ENCODE results near the gene ADRA1B.
"Not testable (repeated sequence)": the region's sequence is repeated elsewhere in the genome, so short reads cannot be mapped to it uniquely, and the experiment has no call there.

Gene ADRA1B

DNA sequence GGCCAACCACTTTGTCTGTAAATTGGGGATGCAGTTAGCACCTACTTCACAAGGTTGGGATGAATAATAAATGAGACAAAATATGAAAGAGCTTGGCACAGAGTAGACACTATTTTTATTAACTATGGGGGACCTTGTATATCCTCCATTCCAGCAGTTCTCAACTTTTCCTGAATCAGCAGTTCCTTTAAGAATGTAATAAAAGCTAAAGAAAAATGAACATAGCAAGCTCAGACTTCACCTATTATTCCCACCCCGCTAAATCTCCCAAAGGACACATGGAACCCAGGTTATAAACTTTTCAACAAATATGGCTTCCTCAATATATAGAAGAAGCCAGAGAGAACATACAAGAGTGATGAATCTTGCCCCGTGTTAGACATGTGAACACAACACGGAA lies 60.6 kb downstream of the ADRA1B start:
- H3K9me3 Mint-ChIP-seq, result no peaks in the 10 kb centered on the region
- H3K4me1 Mint-ChIP-seq, result peaks cover 5% of the 10 kb centered on the region
- no peaks in the 10 kb centered on the region for H3K36me3 Mint-ChIP-seq
- H3K27ac Mint-ChIP-seq, result no peak overlapping the region
- no peak for DNase-seq (ENCODE audit: low spot score in 2 of 2)
- peaks cover 17% of the 10 kb centered on the region for H3K27me3 Mint-ChIP-seq
- ATAC-seq (ENCODE audit: low read depth), result no peak
- H3K4me3 Mint-ChIP-seq, result no peak overlapping the region

DNA sequence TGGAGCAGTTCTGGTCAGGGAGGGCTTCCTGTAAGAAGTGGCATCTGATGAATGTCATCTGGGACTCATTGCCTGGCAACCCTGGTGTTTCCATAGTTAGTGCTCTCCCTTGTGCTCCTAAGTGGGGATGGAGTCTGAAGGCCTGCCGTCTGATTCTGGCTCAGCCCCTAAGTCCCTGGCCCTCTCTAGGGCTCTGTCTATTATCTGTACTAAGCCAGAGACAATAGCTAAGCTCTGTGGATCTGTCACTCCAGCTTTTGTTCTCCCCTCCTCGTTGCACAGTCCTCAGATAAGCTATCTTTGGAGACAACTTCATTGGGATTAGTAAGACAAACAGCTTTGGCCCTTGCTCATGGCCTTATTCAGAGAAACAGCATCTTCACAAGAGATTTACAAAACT lies 62.1 kb downstream of the ADRA1B start:
- Mint-ChIP-seq H3K4me3 (no peak overlapping the region), H3K36me3 (no peaks in the 10 kb centered on the region), H3K27ac (no peak overlapping the region), H3K27me3 (peaks cover 15% of the 10 kb centered on the region), H3K9me3 (no peaks in the 10 kb centered on the region), H3K4me1 (no peaks in the 10 kb centered on the region)
- no peak for ATAC-seq (ENCODE audit: low read depth)
- DNase-seq (ENCODE audit: low spot score in 2 of 2), result no peak

DNA sequence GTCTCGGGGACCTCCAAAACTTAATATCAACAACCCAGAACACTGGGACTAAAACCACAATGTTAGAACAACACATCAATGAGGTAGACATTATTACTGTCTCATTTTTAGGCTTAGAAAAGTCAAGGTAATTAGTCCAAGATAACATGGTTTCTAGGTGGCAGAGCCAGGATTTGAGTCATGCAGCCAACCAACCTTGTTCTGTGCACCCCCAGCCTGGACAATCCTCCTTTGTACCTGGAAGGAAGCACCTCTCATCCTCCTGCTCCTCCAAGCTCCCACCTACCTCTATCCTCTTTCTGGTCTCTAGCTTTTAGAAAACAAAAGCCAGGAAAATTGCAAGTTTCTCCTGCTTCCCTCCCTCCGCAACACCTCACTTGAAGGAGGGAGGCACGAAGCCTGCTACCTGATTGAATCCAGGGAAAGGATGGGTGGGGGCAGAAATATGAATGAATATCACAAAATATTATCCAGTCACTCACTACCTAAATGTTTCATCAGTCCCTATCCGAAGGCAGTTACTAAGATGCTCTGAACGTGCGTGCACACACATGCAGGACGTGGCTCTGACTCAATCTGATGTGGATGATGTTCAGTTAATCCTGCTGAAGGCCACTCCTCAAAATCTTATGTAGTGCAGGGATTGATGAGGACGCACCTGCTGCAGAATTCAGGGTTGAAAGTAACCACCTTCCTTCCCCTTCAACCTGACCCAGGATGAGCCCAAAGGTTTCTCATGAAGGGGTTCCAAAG lies 66.3 kb downstream of the ADRA1B start:
- ATAC-seq (ENCODE audit: low read depth), result no peak
- H3K9me3 Mint-ChIP-seq, result no peaks in the 10 kb centered on the region
- no peak overlapping the region for H3K4me3 Mint-ChIP-seq
- H3K27ac Mint-ChIP-seq, result no peak overlapping the region
- H3K36me3 Mint-ChIP-seq, result no peaks in the 10 kb centered on the region
- H3K27me3 Mint-ChIP-seq, result peaks cover 11% of the 10 kb centered on the region
- no peaks in the 10 kb centered on the region for H3K4me1 Mint-ChIP-seq
- no peak for DNase-seq (ENCODE audit: low spot score in 2 of 2)

GRCh38 chr5:159987031-159987674 lies 70.9 kb downstream of the ADRA1B start:
- Mint-ChIP-seq H3K4me1 (no peaks in the 10 kb centered on the region), H3K4me3 (peak overlapping the region; percentile 79), H3K36me3 (no peaks in the 10 kb centered on the region), H3K27ac (peak overlapping the region; percentile 86), H3K9me3 (no peaks in the 10 kb centered on the region), H3K27me3 (peaks cover 10% of the 10 kb centered on the region)
- DNase-seq (ENCODE audit: low spot score in 2 of 2) (peak; percentile 76 to 79), ATAC-seq (ENCODE audit: low read depth) (peak; percentile 88)

DNA sequence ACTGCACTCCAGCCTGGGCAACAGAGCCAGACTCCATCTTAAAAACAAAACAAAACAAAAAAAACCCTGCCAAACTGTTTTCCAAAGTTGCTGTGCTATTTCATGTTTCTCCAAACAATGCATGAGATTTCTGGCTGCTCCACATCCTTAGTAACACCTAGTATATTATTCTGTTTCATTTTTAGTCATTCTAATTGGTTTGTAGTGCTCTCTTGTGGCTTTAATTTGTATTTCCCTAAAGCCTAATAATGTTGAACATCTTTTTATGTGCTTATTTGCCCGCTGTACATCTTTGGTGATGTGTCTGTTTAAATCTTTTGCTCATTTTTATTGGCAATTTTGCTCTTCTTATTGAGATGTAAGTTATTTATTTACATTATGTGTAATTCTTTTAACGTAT lies 74.2 kb downstream of the ADRA1B start:
- Mint-ChIP-seq H3K36me3 (no peaks in the 10 kb centered on the region), H3K4me1 (no peaks in the 10 kb centered on the region), H3K9me3 (no peaks in the 10 kb centered on the region), H3K27ac (no peak overlapping the region), H3K4me3 (no peak overlapping the region), H3K27me3 (peaks cover 7% of the 10 kb centered on the region)
- no peak for ATAC-seq (ENCODE audit: low read depth)
- no peak for DNase-seq (ENCODE audit: low spot score in 2 of 2)

- DNase-seq (ENCODE audit: low spot score in 2 of 2) (no peak), ATAC-seq (ENCODE audit: low read depth) (no peak)
- Mint-ChIP-seq H3K36me3 (no peaks in the 10 kb centered on the region), H3K4me1 (no peaks in the 10 kb centered on the region), H3K4me3 (no peak overlapping the region), H3K27ac (no peak overlapping the region), H3K9me3 (no peaks in the 10 kb centered on the region), H3K27me3 (peaks cover 7% of the 10 kb centered on the region)
Observed at GRCh38 chr5:159992566-159992965, 76.3 kb downstream of the ADRA1B start.

- H3K9me3 Mint-ChIP-seq, result no peaks in the 10 kb centered on the region
- no peaks in the 10 kb centered on the region for H3K4me1 Mint-ChIP-seq
- H3K4me3 Mint-ChIP-seq, result no peak overlapping the region
- no peak overlapping the region for H3K27ac Mint-ChIP-seq
- peaks cover 7% of the 10 kb centered on the region for H3K27me3 Mint-ChIP-seq
- ATAC-seq (ENCODE audit: low read depth) (no peak), DNase-seq (ENCODE audit: low spot score in 2 of 2) (no peak)
- H3K36me3 Mint-ChIP-seq, result no peaks in the 10 kb centered on the region
Observed at GRCh38 chr5:159993194-159993593, 76.9 kb downstream of the ADRA1B start.

GRCh38 chr5:159995907-159996306 lies 79.6 kb downstream of the ADRA1B start:
- peaks cover 7% of the 10 kb centered on the region for H3K27me3 Mint-ChIP-seq

GRCh38 chr5:160001457-160001856 lies 85.2 kb downstream of the ADRA1B start:
- no peak for DNase-seq (ENCODE audit: low spot score in 2 of 2)
- no peak for ATAC-seq (ENCODE audit: low read depth)
- Mint-ChIP-seq H3K4me3 (no peak overlapping the region), H3K27me3 (peaks cover 8% of the 10 kb centered on the region), H3K9me3 (no peaks in the 10 kb centered on the region), H3K36me3 (no peaks in the 10 kb centered on the region), H3K4me1 (no peaks in the 10 kb centered on the region), H3K27ac (no peak overlapping the region)

More at GRCh38 chr5:159995907-159996306, 79.6 kb downstream of the ADRA1B start:
- ATAC-seq (ENCODE audit: low read depth), result no peak
- Mint-ChIP-seq H3K27ac (no peak overlapping the region), H3K9me3 (no peaks in the 10 kb centered on the region), H3K36me3 (no peaks in the 10 kb centered on the region), H3K4me1 (no peaks in the 10 kb centered on the region), H3K4me3 (no peak overlapping the region)
- no peak for DNase-seq (ENCODE audit: low spot score in 2 of 2)

DNA sequence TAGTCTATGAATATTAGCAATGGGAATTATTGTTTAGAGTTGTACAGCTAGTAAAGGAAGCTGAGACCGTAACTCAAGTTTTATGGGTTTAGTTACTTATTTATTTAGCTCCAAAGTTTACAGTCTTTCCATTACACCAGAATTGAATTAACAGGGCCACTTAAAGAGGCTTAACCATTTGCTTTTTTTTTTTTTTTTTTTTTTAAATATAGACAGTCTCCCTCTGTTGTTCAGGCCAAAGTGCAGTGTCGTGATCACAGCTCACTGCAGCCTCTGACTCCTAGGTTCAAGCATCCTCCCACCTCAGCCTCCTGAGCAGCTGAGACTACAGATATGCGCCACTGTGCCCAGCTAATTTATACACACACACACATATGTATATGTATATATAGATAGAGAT lies 91.2 kb downstream of the ADRA1B start:
- DNase-seq (ENCODE audit: low spot score in 2 of 2), result no peak
- Mint-ChIP-seq H3K27me3 (peaks cover 3% of the 10 kb centered on the region), H3K27ac (no peak overlapping the region), H3K9me3 (no peaks in the 10 kb centered on the region), H3K36me3 (peaks cover 3% of the 10 kb centered on the region), H3K4me3 (no peak overlapping the region), H3K4me1 (peaks cover 22% of the 10 kb centered on the region)
- ATAC-seq (ENCODE audit: low read depth), result no peak

DNA sequence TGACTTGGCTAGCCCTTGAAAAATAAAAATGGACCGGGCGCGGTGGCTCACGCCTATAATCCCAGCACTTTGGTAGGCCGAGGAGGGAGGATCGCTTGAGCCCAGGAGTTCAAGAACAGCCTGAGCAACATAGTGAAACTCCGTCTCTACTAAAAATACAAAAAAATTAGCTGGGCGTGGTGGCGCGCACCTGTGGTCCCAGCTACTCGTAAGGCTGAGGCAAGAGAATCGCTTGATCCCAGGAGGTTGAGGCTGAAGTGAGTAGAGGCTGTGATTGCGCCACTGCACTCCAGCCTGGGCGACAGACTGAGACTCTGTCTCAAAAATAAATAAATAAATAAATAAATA lies 92.2 kb downstream of the ADRA1B start:
- not testable (repeated sequence) for H3K27me3 Mint-ChIP-seq; DNase-seq (ENCODE audit: low spot score in 2 of 2); H3K9me3 Mint-ChIP-seq; ATAC-seq (ENCODE audit: low read depth); H3K36me3 Mint-ChIP-seq
- peaks cover 22% of the 10 kb centered on the region for H3K4me1 Mint-ChIP-seq
- peak overlapping the region; percentile 8 for H3K4me3 Mint-ChIP-seq
- H3K27ac Mint-ChIP-seq, result peak overlapping the region; percentile 96

GRCh38 chr5:160008877-160009590 lies 92.8 kb downstream of the ADRA1B start, which contains the start of gene TTC1:
Gene TTC1 (plus strand): TSS chr5:160009139. CDS start chr5:160010529, 1,390 bp downstream.
- H3K36me3 Mint-ChIP-seq, result peaks cover 5% of the 10 kb centered on the region
- DNase-seq (ENCODE audit: low spot score in 2 of 2) (peak; percentile 86 to 90), ATAC-seq (ENCODE audit: low read depth) (peak; percentile 99)
- no peaks in the 10 kb centered on the region for H3K27me3 Mint-ChIP-seq
- no peaks in the 10 kb centered on the region for H3K9me3 Mint-ChIP-seq
- peak within 1 kb of the TSS; percentile 96 for H3K27ac Mint-ChIP-seq
- peak within 1 kb of the TSS; percentile 92 for H3K4me3 Mint-ChIP-seq
- peaks cover 22% of the 10 kb centered on the region for H3K4me1 Mint-ChIP-seq

DNA sequence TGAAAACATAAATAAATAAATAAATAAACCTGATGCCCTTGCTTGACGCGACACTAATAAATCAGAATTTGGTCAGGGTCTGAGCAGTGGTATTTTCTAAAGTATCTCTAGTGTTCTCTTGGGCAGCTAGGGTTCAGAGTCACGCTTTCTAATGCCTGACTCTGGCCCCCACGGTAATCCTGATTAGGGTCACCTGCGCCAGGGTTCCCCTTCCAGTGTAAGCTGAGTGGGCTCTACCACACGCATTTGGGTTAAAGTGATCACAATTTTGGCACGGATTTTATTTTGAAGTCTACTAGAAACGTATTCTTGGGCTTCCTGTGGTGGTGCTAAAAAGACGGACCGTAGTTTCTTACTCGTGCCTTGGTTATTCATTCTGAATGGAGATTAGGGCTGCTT lies 93.3 kb downstream of the ADRA1B start:
- Mint-ChIP-seq H3K9me3 (no peaks in the 10 kb centered on the region), H3K4me3 (peak overlapping the region; percentile 92), H3K4me1 (peaks cover 22% of the 10 kb centered on the region), H3K36me3 (peaks cover 5% of the 10 kb centered on the region), H3K27ac (peak overlapping the region; percentile 96), H3K27me3 (no peaks in the 10 kb centered on the region)
- no peak for DNase-seq (ENCODE audit: low spot score in 2 of 2)
- ATAC-seq (ENCODE audit: low read depth), result no peak

DNA sequence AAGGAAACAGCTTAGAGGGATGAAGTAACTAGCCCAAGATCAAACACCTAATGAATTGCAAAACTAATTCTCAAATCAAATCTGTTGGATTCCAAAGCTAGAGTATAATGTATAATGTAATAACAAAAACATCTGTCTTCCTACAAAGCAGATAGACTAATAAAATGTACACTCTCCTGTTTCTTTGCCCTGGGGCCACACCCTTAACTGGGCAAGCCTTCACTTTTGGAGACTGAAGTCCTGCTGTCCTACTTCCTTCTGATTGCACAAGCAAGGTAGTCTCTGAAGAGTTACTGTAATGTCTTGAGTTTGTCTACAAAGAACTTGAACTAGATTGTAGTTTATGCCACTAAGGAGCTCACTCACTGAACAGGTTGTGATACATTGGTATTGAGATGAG lies 95.2 kb downstream of the ADRA1B start:
- no peak for ATAC-seq (ENCODE audit: low read depth)
- H3K4me3 Mint-ChIP-seq, result no peak overlapping the region

More for the DNA sequence above, 95.2 kb downstream of the ADRA1B start:
- Mint-ChIP-seq H3K4me1 (peaks cover 25% of the 10 kb centered on the region), H3K27ac (peak overlapping the region; percentile 35), H3K27me3 (no peaks in the 10 kb centered on the region), H3K36me3 (peaks cover 7% of the 10 kb centered on the region), H3K9me3 (no peaks in the 10 kb centered on the region)
- DNase-seq (ENCODE audit: low spot score in 2 of 2), result no peak
